ENCODE data around the gene RBM24. TPM values are rescaled to one million over a fixed set of nuclear protein-coding genes. Genes with fewer than 3 reads are reported as not detected.

RBM24 gene
- total RNA-seq, 1 donor from 2014 or later: 0.26 TPM

DNA sequence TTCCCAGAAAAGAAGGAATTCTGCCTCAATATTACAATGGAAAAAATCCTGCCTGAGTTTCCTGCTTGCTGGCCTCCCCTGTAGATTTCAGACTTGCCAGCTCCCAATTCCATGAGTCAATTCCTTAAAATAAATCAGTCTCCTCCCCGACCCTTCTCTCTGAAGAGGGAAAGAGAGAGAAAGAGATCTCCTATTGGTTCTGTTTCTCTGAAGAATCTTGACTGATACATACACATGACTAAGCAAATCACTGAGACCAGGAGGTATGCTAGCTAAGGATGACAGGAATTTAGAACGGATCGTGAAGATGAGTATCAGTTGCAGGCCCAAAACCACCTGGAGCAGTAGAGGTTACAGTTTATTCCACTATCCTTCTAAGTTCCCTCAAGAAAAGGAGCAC lies 11.3 kb upstream of the RBM24 start:
- DNase-seq (ENCODE audit: low read depth) (peak; percentile 8), FAIRE-seq (no peak)
- H3K4me3 ChIP-seq (ENCODE audit: low read depth, low read length): no peak overlapping the region
- H3K27me3 ChIP-seq (ENCODE audit: control insufficient read depth, insufficient read depth, low read length): no peaks in the 10 kb centered on the region
- no peaks in the 10 kb centered on the region for H3K36me3 ChIP-seq (ENCODE audit: control insufficient read depth, insufficient read depth, low read length)
- TF ChIP-seq, protein P1, sequence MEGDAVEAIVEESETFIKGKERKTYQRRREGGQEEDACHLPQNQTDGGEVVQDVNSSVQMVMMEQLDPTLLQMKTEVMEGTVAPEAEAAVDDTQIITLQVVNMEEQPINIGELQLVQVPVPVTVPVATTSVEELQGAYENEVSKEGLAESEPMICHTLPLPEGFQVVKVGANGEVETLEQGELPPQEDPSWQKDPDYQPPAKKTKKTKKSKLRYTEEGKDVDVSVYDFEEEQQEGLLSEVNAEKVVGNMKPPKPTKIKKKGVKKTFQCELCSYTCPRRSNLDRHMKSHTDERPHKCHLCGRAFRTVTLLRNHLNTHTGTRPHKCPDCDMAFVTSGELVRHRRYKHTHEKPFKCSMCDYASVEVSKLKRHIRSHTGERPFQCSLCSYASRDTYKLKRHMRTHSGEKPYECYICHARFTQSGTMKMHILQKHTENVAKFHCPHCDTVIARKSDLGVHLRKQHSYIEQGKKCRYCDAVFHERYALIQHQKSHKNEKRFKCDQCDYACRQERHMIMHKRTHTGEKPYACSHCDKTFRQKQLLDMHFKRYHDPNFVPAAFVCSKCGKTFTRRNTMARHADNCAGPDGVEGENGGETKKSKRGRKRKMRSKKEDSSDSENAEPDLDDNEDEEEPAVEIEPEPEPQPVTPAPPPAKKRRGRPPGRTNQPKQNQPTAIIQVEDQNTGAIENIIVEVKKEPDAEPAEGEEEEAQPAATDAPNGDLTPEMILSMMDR (IDR thresholded peaks at IDR 0.05; ENCODE audit: insufficient read depth, low read length, severe bottlenecking): no peak

DNA sequence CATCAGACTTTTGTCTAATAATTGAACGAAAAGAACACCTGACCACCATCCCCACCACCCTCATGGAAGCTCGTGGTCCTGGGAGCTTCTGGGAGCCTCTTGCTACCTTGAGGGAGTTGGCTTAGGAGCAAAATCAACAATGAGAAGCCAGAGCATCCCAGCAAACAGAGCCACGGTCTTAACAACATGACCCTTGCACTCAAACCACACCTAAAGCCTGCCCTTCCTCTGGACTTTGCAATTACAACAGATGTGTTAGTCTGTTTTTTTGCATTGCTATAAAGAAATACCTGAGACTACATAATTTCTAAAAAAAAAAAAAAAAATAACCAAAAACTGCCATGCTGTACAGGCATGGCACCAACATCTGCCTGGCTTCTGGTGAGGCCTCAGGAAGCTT lies 9.5 kb upstream of the RBM24 start:
- FAIRE-seq (no peak), DNase-seq (ENCODE audit: low read depth) (no peak)
- H3K36me3 ChIP-seq (ENCODE audit: control insufficient read depth, insufficient read depth, low read length): no peaks in the 10 kb centered on the region
- TF ChIP-seq, protein P1 (IDR thresholded peaks at IDR 0.05; ENCODE audit: insufficient read depth, low read length, severe bottlenecking): no peak
- H3K4me3 ChIP-seq (ENCODE audit: low read depth, low read length): no peak overlapping the region
- no peaks in the 10 kb centered on the region for H3K27me3 ChIP-seq (ENCODE audit: control insufficient read depth, insufficient read depth, low read length)

DNA sequence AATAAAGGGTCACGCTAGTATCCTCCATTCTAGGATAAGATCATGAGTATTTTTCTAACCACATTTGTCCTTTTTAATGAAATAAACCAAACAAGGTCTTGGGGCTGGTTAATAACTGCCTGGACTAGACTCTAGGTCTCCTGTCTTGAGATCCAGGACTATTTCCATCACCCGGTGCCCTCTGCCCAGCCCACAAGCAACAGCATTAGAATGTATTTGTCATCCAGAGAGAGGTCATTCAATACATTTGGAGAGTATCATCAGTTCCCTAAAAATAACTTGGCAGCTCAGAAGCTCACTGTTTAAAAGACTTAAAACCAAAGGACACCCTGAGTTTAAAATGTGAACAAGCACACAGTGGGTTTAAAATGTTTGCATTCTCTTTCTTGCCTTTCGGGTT lies 4.4 kb upstream of the RBM24 start:
- no peak for FAIRE-seq
- no peak for DNase-seq (ENCODE audit: low read depth)
- TF ChIP-seq, protein P1 (IDR thresholded peaks at IDR 0.05; ENCODE audit: insufficient read depth, low read length, severe bottlenecking): no peak
- Histone ChIP-seq H3K4me3 (ENCODE audit: low read depth, low read length) (no peak overlapping the region), H3K27me3 (ENCODE audit: control insufficient read depth, insufficient read depth, low read length) (no peaks in the 10 kb centered on the region), H3K36me3 (ENCODE audit: control insufficient read depth, insufficient read depth, low read length) (no peaks in the 10 kb centered on the region)

DNA sequence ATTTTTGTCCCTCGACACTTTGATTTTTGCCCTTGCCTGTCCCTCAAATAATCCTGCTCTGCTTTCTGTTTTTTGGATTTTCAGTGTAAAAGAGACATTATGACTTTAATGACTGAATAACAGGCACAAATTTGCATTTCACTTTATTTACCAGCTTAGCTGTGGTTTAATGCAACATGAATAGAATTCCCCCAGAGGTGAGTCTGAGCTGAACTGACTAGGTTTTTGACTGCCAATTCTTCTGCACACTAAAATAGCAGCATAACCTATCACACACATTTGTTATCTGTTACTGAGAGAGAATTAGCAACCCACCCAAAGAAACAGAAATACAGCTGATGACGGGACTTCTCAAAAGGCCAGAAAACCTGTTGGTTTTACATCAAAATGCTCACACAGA lies 3.9 kb upstream of the RBM24 start:
- TF ChIP-seq, protein P1 (IDR thresholded peaks at IDR 0.05; ENCODE audit: insufficient read depth, low read length, severe bottlenecking): no peak
- Histone ChIP-seq H3K4me3 (ENCODE audit: low read depth, low read length) (no peak overlapping the region), H3K36me3 (ENCODE audit: control insufficient read depth, insufficient read depth, low read length) (no peaks in the 10 kb centered on the region), H3K27me3 (ENCODE audit: control insufficient read depth, insufficient read depth, low read length) (no peaks in the 10 kb centered on the region)
- DNase-seq (ENCODE audit: low read depth): no peak
- FAIRE-seq: no peak

DNA sequence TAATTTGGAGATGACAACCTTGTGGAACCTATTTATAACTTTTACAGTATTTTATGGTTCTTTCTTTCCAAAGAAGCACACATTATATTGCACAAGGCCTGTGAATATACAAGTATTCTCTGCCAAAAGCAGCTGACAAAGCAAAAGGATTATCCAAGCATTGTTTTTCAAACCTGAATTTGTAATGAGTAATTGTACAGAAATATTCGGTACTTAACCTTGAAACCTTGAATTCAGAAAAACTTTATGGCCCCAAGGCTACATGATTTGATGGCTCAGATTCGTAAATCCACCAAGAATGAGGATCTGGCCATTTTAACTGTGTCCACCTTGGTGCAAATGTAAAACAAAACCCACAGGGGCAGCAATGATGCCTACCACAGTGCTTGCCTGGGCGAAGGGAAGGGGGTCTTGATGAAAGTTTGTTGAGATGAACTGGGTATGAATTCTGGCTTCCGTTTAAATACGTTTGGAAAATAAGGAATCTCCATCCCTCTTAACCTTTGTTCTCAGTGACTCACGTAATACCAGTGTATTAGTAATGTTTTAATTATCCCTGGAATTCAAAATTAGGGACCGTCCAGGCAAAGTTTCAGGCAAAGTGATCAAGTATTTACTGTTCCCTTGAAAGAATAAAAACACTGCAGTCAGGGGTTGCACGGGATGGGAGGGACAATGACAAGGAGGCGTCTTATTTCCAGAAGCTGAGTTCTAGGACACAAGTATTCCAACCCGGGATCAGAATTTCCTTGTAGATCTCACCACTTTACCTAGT lies 2.7 kb upstream of the RBM24 start:
- TF ChIP-seq, protein P1 (IDR thresholded peaks at IDR 0.05; ENCODE audit: insufficient read depth, low read length, severe bottlenecking): no peak
- H3K36me3 ChIP-seq (ENCODE audit: control insufficient read depth, insufficient read depth, low read length): no peaks in the 10 kb centered on the region
- H3K27me3 ChIP-seq (ENCODE audit: control insufficient read depth, insufficient read depth, low read length): no peaks in the 10 kb centered on the region
- no peak overlapping the region for H3K4me3 ChIP-seq (ENCODE audit: low read depth, low read length)
- FAIRE-seq (no peak), DNase-seq (ENCODE audit: low read depth) (peak; percentile 71)

DNA sequence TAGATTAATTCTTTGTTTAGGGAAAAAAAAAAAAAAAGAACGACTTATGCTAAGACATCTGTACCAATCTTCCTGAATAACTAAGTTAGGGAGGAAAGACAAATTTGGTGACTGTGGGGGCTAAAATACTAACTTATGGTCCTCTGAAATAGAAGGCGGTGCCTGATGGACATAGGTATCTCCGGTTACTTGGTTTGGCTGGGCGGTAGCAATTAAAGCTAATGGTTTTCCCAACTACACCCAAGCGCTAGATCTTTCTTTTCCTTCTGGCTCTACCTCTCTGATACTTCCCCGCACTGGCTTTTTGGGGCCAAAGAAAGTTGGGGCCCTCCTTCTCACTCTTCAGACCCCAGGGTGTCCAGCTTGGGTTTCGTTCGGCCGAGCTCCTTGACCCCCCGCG lies 1.0 kb upstream of the RBM24 start:
- FAIRE-seq (no peak), DNase-seq (ENCODE audit: low read depth) (no peak)
- no peaks in the 10 kb centered on the region for H3K27me3 ChIP-seq (ENCODE audit: control insufficient read depth, insufficient read depth, low read length)
- H3K4me3 ChIP-seq (ENCODE audit: low read depth, low read length): no peak overlapping the region
- H3K36me3 ChIP-seq (ENCODE audit: control insufficient read depth, insufficient read depth, low read length): no peaks in the 10 kb centered on the region
- TF ChIP-seq, protein P1 (IDR thresholded peaks at IDR 0.05; ENCODE audit: insufficient read depth, low read length, severe bottlenecking): no peak
